Measurements from ENCODE around the gene RNF222. TPM values are rescaled to one million over a fixed set of nuclear protein-coding genes. Genes with fewer than 3 reads are reported as not detected.

RNF222 gene
- polyA plus RNA-seq, 1 donor from 2014 or later = not detected

GRCh38 chr17:8435245-8436168, 37.9 kb upstream of the RNF222 start, which contains the start of gene NDEL1:
Gene NDEL1, plus strand, starts transcription at chr17:8435884. Its CDS starts 8,388 bp downstream, at chr17:8444272.
- Histone ChIP-seq H3K4me3 (ENCODE audit: low read length) (peak within 1 kb of the TSS; percentile 99), H3K4me2 (ENCODE audit: low read length) (peak within 1 kb of the TSS; percentile 76), H3K27me3 (ENCODE audit: insufficient read depth, low read depth, low read length) (no peaks in the 10 kb centered on the region), H3K9me2 (ENCODE audit: insufficient read depth, low read length) (no peaks in the 10 kb centered on the region), H3K27ac (ENCODE audit: low read length) (peak within 1 kb of the TSS; percentile 91), H2AFZ (ENCODE audit: low read depth, low read length) (peak within 1 kb of the TSS; percentile 76), H3K9ac (ENCODE audit: low read length) (peak within 1 kb of the TSS; percentile 91), H3K36me3 (ENCODE audit: insufficient read depth, low read length) (no peaks in the 10 kb centered on the region), H3K9me3 (ENCODE audit: low read length) (no peaks in the 10 kb centered on the region), H4K20me1 (ENCODE audit: insufficient read depth) (no peaks in the 10 kb centered on the region), H3F3A (ENCODE audit: insufficient read depth, low read length, poor library complexity, severe bottlenecking) (peaks cover 8% of the 10 kb centered on the region), H3K79me2 (replicated peaks; ENCODE audit: insufficient read depth, low read length) (peaks cover 30% of the 10 kb centered on the region)
- no peak for TF ChIP-seq EZH2 (IDR thresholded peaks at IDR 0.05; ENCODE audit: borderline replicate concordance, insufficient read depth, low read length, poor library complexity, severe bottlenecking)
- TF ChIP-seq EP300 (conservative IDR thresholded peaks at IDR 0.05; ENCODE audit: poor library complexity, severe bottlenecking) = peak; percentile 41
- peak; percentile 95 for TF ChIP-seq POLR2AphosphoS5 (IDR thresholded peaks at IDR 0.05)
- TF ChIP-seq MXI1 (conservative IDR thresholded peaks at IDR 0.05; ENCODE audit: poor library complexity, severe bottlenecking) = peak; percentile 92
- TF ChIP-seq, protein P1, sequence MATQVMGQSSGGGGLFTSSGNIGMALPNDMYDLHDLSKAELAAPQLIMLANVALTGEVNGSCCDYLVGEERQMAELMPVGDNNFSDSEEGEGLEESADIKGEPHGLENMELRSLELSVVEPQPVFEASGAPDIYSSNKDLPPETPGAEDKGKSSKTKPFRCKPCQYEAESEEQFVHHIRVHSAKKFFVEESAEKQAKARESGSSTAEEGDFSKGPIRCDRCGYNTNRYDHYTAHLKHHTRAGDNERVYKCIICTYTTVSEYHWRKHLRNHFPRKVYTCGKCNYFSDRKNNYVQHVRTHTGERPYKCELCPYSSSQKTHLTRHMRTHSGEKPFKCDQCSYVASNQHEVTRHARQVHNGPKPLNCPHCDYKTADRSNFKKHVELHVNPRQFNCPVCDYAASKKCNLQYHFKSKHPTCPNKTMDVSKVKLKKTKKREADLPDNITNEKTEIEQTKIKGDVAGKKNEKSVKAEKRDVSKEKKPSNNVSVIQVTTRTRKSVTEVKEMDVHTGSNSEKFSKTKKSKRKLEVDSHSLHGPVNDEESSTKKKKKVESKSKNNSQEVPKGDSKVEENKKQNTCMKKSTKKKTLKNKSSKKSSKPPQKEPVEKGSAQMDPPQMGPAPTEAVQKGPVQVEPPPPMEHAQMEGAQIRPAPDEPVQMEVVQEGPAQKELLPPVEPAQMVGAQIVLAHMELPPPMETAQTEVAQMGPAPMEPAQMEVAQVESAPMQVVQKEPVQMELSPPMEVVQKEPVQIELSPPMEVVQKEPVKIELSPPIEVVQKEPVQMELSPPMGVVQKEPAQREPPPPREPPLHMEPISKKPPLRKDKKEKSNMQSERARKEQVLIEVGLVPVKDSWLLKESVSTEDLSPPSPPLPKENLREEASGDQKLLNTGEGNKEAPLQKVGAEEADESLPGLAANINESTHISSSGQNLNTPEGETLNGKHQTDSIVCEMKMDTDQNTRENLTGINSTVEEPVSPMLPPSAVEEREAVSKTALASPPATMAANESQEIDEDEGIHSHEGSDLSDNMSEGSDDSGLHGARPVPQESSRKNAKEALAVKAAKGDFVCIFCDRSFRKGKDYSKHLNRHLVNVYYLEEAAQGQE (IDR thresholded peaks at IDR 0.05; ENCODE audit: borderline replicate concordance) = peak; percentile 75
- TF ChIP-seq RAD21 (conservative IDR thresholded peaks at IDR 0.05) = no peak
- TF ChIP-seq TAF1 (IDR thresholded peaks at IDR 0.05; ENCODE audit: low read depth) = peak; percentile 49
- peak; percentile 18 for TF ChIP-seq CTCF (IDR thresholded peaks at IDR 0.05; ENCODE audit: poor library complexity, severe bottlenecking)

DNA sequence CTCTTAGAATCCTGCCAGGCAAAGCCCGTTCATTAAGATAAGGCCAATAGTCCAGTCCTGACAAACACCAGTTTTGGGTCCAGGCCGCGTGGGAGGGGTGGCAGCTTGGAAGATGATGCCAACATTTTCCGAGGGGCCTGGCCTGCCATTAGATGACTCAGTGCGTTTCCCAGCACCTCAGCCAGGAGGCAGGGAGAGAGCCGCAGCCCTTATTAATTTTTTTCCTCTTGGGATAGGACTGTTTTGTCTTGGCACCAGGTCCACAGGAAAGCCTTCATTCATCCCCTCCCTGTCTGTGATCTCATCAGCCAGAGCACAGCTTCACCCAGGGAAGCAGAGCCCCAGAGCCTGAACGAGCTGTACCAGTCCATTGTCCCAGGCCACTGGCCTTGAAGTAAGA, 33.3 kb upstream of the RNF222 start:
- Histone ChIP-seq H3K9ac (ENCODE audit: low read length) (no peak overlapping the region), H3K4me3 (ENCODE audit: low read length) (no peak overlapping the region), H3K27ac (ENCODE audit: low read length) (no peak overlapping the region), H3K36me3 (ENCODE audit: insufficient read depth, low read length) (no peaks in the 10 kb centered on the region), H3K9me2 (ENCODE audit: insufficient read depth, low read length) (no peaks in the 10 kb centered on the region), H3K4me2 (ENCODE audit: low read length) (no peak overlapping the region), H3F3A (ENCODE audit: insufficient read depth, low read length, poor library complexity, severe bottlenecking) (peaks cover 3% of the 10 kb centered on the region), H3K9me3 (ENCODE audit: low read length) (no peaks in the 10 kb centered on the region), H3K79me2 (replicated peaks; ENCODE audit: insufficient read depth, low read length) (no peaks in the 10 kb centered on the region), H3K27me3 (ENCODE audit: insufficient read depth, low read depth, low read length) (no peaks in the 10 kb centered on the region), H4K20me1 (ENCODE audit: insufficient read depth) (no peaks in the 10 kb centered on the region), H2AFZ (ENCODE audit: low read depth, low read length) (no peak overlapping the region)
- TF ChIP-seq RAD21 (conservative IDR thresholded peaks at IDR 0.05) (no peak), EZH2 (IDR thresholded peaks at IDR 0.05; ENCODE audit: borderline replicate concordance, insufficient read depth, low read length, poor library complexity, severe bottlenecking) (no peak), CTCF (IDR thresholded peaks at IDR 0.05; ENCODE audit: poor library complexity, severe bottlenecking) (no peak), POLR2AphosphoS5 (IDR thresholded peaks at IDR 0.05) (no peak), MXI1 (conservative IDR thresholded peaks at IDR 0.05; ENCODE audit: poor library complexity, severe bottlenecking) (no peak), TAF1 (IDR thresholded peaks at IDR 0.05; ENCODE audit: low read depth) (no peak), SMC3 (conservative IDR thresholded peaks at IDR 0.05; ENCODE audit: poor library complexity) (no peak), EP300 (conservative IDR thresholded peaks at IDR 0.05; ENCODE audit: poor library complexity, severe bottlenecking) (no peak)
- TF ChIP-seq, protein P1 (IDR thresholded peaks at IDR 0.05; ENCODE audit: borderline replicate concordance) = no peak

Data from neural cell (in vitro differentiated cells).